HepG2 (cell line): ENCODE data around the gene POU3F1. TPM values are rescaled to one million over a fixed set of nuclear protein-coding genes. Genes with fewer than 3 reads are reported as not detected.

ENCODE experiments used
- CREB1 ChIP-seq, 2 experiments: fragments of 450-650 bp in 1 of 2; IDR thresholded peaks; 2 replicates each; pipeline ENCODE4 v1.6.1; 2016 to 2017; ENCODE audit warnings: control low read depth in 1 of 2, mild to moderate bottlenecking in 1 of 2, missing compliant biosample characterization in 1 of 2, missing genetic modification characterization in 1 of 2
- GFI1 ChIP-seq: sonication (generic); formaldehyde crosslinking; IDR thresholded peaks from 2 replicates; pipeline ENCODE4 v1.5.0; 2020; ENCODE audit warnings: missing genetic modification reagents, mild to moderate bottlenecking, borderline replicate concordance
- NONO ChIP-seq, 2 experiments: fragments of 450-650 bp in 1 of 2; sonication (generic) in 1 of 2; formaldehyde crosslinking in 1 of 2; IDR thresholded peaks in 1 of 2; conservative IDR thresholded peaks in 1 of 2; 2 replicates each; pipeline versions ENCODE4 v1.6.1 to v1.8.0; 2017 to 2022; ENCODE audit warnings: mild to moderate bottlenecking in 1 of 2, missing genetic modification reagents in 1 of 2, moderate library complexity in 1 of 2
- SMAD3 ChIP-seq: sonication (generic); formaldehyde crosslinking; IDR thresholded peaks from 2 replicates; pipeline ENCODE4 v1.4.0; 2020; ENCODE audit warnings: missing genetic modification reagents
- ZBTB43 ChIP-seq: sonication (generic); formaldehyde crosslinking; conservative IDR thresholded peaks from 2 replicates; pipeline ENCODE4 v1.4.0; 2020; ENCODE audit warnings: missing genetic modification reagents
- ZFP82 ChIP-seq: sonication (generic); formaldehyde crosslinking; IDR thresholded peaks from 2 replicates; pipeline ENCODE4 v1.5.1; 2020; ENCODE audit warnings: mild to moderate bottlenecking, missing genetic modification reagents, borderline replicate concordance
- ZNF546 ChIP-seq: sonication (generic); formaldehyde crosslinking; conservative IDR thresholded peaks from 2 replicates; pipeline ENCODE4 v1.8.1; 2023; ENCODE audit warnings: mild to moderate bottlenecking, missing genetic modification reagents
- polyA plus RNA-seq, 8 experiments: library from polyadenylated mRNA; depleted of rRNA in 3 of 8; stranded (reverse) in 7 of 8; unstranded in 1 of 8; fragments of >200 nt; fragmentation: Illumina TruSeq in 4 of 8; extraction: Trizol in 4 of 8; gene quantifications; 2 replicates each; pipeline versions ENCODE4 v1.2.1 to v1.2.3, GENCODE V29; 2011 to 2016; ENCODE audit warnings: low read depth in 4 of 8, missing spikeins in 1 of 8, mixed read lengths in 1 of 8; ENCODE audit not compliant: insufficient read depth in 1 of 8
- total RNA-seq, 5 experiments: library from RNA; depleted of rRNA; stranded (reverse); fragments of >200 nt; fragmentation: Illumina TruSeq; extraction: Trizol; gene quantifications; 2 replicates each; pipeline ENCODE4 v1.2.3, GENCODE V29; 2016; ENCODE audit warnings: low read depth in 1 of 5
- TF ChIP-seq, protein P1 (sequence below): sonication (generic); formaldehyde crosslinking; IDR thresholded peaks from 2 replicates; pipeline ENCODE4 v1.5.0; 2020; ENCODE audit warnings: missing genetic modification reagents
- TF ChIP-seq, protein P2 (sequence below): sonication (generic); formaldehyde crosslinking; IDR thresholded peaks from 2 replicates; pipeline ENCODE4 v1.5.1; 2020; ENCODE audit warnings: mild to moderate bottlenecking, moderate library complexity, missing genetic modification reagents

Gene POU3F1
- total and polyA plus RNA-seq, 2 of the 13 experiments (the other 11 are each of a cell fraction or from before 2014, with no cell fraction given) = not detected

DNA sequence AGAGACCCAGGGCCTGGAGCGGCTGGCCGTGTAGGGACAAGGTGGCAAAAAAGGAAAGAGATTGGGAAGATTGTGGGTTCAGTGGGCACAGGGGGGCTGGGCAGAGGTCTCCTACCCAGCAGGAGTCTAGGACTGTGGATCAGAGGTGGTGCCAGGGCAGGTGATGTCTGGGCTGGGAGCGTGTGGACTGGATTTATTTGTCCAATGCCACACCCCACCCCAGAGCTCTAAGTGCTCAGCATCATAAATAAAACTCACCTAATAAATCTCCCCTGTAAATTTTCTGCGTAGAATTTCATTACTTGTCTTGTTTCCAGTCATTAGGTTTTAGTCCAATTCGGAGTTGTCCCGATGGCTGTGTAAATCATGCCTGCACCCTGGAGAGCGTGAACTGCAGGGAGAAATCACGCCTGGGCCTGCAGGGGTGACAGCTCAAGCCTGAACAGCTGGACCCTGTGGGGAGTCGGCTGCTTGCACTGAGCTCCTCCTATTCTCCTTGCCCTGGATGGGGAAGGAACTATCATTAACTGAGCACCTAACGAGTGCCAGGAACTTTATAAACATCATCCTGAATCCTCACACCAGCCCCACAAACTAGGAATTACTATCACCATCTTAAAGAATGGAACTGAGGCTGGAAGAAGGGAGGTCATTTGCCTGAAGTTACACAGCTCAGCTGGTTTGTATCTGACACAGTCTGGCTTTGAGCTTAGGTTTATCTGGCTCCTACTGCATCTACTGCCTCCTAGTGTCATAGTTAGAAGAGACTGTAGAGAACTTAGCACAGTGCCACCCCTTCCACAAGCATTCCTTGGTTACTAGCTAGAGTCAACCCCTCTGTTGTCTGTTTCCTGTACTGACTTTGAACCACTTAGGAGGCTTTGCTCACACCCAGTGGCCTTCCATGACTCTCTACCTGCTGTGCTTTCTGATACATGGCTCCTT lies 25.0 kb upstream of the POU3F1 start (continued):
- TF ChIP-seq, protein P1, sequence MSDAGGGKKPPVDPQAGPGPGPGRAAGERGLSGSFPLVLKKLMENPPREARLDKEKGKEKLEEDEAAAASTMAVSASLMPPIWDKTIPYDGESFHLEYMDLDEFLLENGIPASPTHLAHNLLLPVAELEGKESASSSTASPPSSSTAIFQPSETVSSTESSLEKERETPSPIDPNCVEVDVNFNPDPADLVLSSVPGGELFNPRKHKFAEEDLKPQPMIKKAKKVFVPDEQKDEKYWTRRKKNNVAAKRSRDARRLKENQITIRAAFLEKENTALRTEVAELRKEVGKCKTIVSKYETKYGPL = no peak
- TF ChIP-seq SMAD3 (CRISPR knock-in tag) (no peak), ZFP82 (CRISPR knock-in tag) (no peak), NONO (IDR thresholded peaks at IDR 0.05) (no peak), NONO (CRISPR knock-in tag; conservative IDR thresholded peaks at IDR 0.05) (no peak), CREB1 (IDR thresholded peaks at IDR 0.05) (no peak), CREB1 (CRISPR knock-in tag; IDR thresholded peaks at IDR 0.05) (no peak), ZNF546 (CRISPR knock-in tag) (no peak), GFI1 (CRISPR knock-in tag) (no peak), ZBTB43 (CRISPR knock-in tag) (no peak)
- TF ChIP-seq, protein P2, sequence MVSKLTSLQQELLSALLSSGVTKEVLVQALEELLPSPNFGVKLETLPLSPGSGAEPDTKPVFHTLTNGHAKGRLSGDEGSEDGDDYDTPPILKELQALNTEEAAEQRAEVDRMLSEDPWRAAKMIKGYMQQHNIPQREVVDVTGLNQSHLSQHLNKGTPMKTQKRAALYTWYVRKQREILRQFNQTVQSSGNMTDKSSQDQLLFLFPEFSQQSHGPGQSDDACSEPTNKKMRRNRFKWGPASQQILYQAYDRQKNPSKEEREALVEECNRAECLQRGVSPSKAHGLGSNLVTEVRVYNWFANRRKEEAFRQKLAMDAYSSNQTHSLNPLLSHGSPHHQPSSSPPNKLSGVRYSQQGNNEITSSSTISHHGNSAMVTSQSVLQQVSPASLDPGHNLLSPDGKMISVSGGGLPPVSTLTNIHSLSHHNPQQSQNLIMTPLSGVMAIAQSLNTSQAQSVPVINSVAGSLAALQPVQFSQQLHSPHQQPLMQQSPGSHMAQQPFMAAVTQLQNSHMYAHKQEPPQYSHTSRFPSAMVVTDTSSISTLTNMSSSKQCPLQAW = no peak
- TF ChIP-seq, all 625 proteins: peak for 4
